HG03045 (cell line): Measurements from ENCODE around the gene SCO2.

Source experiments
- ATAC-seq: cut with Tn5 transposase; IDR thresholded peaks from one replicate; pipeline ENCODE4 v1.9.1; 2021; ENCODE audit warnings: mild to moderate bottlenecking, moderate library complexity; ENCODE audit not compliant: unreplicated experiment

SCO2 gene

GRCh38 chr22:50532824-50533796 is 7.7 kb upstream of the SCO2 start:
- no peak for ATAC-seq

GRCh38 chr22:50531962-50532674 is 6.7 kb upstream of the SCO2 start:
- no peak for ATAC-seq

- peak; percentile 28 for ATAC-seq
These were observed 6.2 kb upstream of the SCO2 start for GRCh38 chr22:50531546-50531961.

- ATAC-seq = no peak
These were observed 5.6 kb upstream of the SCO2 start for GRCh38 chr22:50530877-50531545.

- ATAC-seq = no peak
These were observed 5.1 kb upstream of the SCO2 start for GRCh38 chr22:50530580-50530876.

GRCh38 chr22:50529897-50530579 is 4.6 kb upstream of the SCO2 start, which contains the start of gene TYMP:
TYMP (minus strand) TSS chr22:50530012; CDS start chr22:50529709, 303 bp downstream.
- ATAC-seq = no peak

GRCh38 chr22:50529416-50529896 is 4.1 kb upstream of the SCO2 start:
- no peak for ATAC-seq

GRCh38 chr22:50528682-50529415 is 3.5 kb upstream of the SCO2 start:
- ATAC-seq = no peak

- no peak for ATAC-seq
These were observed 2.7 kb upstream of the SCO2 start for GRCh38 chr22:50527921-50528681.

GRCh38 chr22:50526834-50527801 is 1.7 kb upstream of the SCO2 start:
- ATAC-seq = no peak

GRCh38 chr22:50526108-50526833 is 873 bp upstream of the SCO2 start:
- peak; percentile 27 for ATAC-seq

GRCh38 chr22:50525858-50526107 is 385 bp upstream of the SCO2 start:
- no peak for ATAC-seq

GRCh38 chr22:50524676-50525103 is 708 bp downstream of the SCO2 start:
- no peak for ATAC-seq

- ATAC-seq = no peak
These were observed 1.4 kb downstream of the SCO2 start for GRCh38 chr22:50523806-50524675.

- no peak for ATAC-seq
These were observed 2.0 kb downstream of the SCO2 start for GRCh38 chr22:50523458-50523805.

GRCh38 chr22:50522806-50523438 is 2.5 kb downstream of the SCO2 start:
- ATAC-seq = no peak
